Lower lobe of right lung (tissue), 2 donors: ENCODE measurements around the gene EZH2. TPM values are rescaled to one million over a fixed set of nuclear protein-coding genes. Genes with fewer than 3 reads are reported as not detected.
A peak's percentile ranks its signal among the peaks of the same experiment; 100 is the strongest.

Experiments
- ATAC-seq, 2 donors: fragments of 200-7000 bp; cut with Tn5 transposase; one replicate each; pipeline ENCODE4 v1.9.1; 2020 to 2022; ENCODE audit warnings: mild to moderate bottlenecking in 2 of 2, moderate library complexity in 2 of 2
- DNase-seq: peaks from one replicate; pipeline ENCODE4 v3.0.0-alpha.2; 2020
- H3K27ac ChIP-seq: fragments of 200-600 bp; one replicate; pipeline ENCODE4 v1.8.0; 2022
- H3K27me3 ChIP-seq: fragments of 200-600 bp; one replicate; pipeline ENCODE4 v1.8.0; 2022; ENCODE audit warnings: low read depth
- H3K36me3 ChIP-seq: fragments of 200-600 bp; one replicate; pipeline ENCODE4 v1.8.0; 2022; ENCODE audit warnings: mild to moderate bottlenecking
- H3K4me1 ChIP-seq: fragments of 200-600 bp; one replicate; pipeline ENCODE4 v1.8.0; 2022
- H3K4me3 ChIP-seq: fragments of 200-600 bp; one replicate; pipeline ENCODE4 v1.8.0; 2022; ENCODE audit warnings: mild to moderate bottlenecking
- H3K9me3 ChIP-seq: fragments of 200-600 bp; one replicate; pipeline ENCODE4 v1.8.0; 2022
- intact Hi-C: fragments of 100-400 bp; cut with DNase I; formaldehyde crosslinking; loops from one replicate; pipeline ENCODE4 v1.11.0; 2022
- long read RNA-seq: library from polyadenylated mRNA; unstranded; transcript quantifications from one replicate; pipeline ENCODE4 v2.0.0, GENCODE V29; 2021
- total RNA-seq: library from RNA; stranded (reverse); fragmentation: NEBNext Ultra II Directional; extraction: Animal tissue kit (Norgen Biotek cat#: 25700); gene quantifications from one replicate; pipeline ENCODE4 v1.2.1, GENCODE V29; 2021
- TF ChIP-seq, protein P1 (sequence below): fragments of 200-600 bp; IDR thresholded peaks from one replicate; pipeline ENCODE4 v1.8.0; 2022; ENCODE audit warnings: antibody characterized with exemption, mild to moderate bottlenecking
- donor health status: DM: no; HTN: yes; CAD: no; lungs with severe emphysema.

Gene EZH2
- 3.5 TPM for total RNA-seq
- long read RNA-seq, partial matches to known transcripts, result 1 of 7 reads
- long read RNA-seq, other reads (novel, unspliced or antisense), result 1 of 7 reads

DNA sequence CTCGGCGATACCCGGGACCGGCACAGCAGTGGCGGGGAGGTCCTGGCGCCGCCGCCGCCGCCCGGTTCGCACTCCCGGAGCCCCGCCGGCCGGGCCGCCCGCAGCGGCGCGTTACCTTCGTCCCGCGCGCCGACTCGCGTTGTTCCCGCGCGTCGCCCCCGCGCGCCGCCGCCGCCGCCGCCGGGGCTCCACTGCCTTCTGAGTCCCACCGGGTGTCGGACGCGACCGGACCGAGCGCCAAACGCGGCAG lies at the start of gene EZH2:
TSS of gene EZH2 (minus strand) at position 243 of the 250 bp plus-strand sequence. CDS start 36,993 bp downstream, outside the sequence.
- H3K4me1 ChIP-seq, result peaks cover 5% of the 10 kb centered on the region
- no peaks in the 10 kb centered on the region for H3K36me3 ChIP-seq
- H3K27me3 ChIP-seq, result no peaks in the 10 kb centered on the region
- TF ChIP-seq, protein P1, sequence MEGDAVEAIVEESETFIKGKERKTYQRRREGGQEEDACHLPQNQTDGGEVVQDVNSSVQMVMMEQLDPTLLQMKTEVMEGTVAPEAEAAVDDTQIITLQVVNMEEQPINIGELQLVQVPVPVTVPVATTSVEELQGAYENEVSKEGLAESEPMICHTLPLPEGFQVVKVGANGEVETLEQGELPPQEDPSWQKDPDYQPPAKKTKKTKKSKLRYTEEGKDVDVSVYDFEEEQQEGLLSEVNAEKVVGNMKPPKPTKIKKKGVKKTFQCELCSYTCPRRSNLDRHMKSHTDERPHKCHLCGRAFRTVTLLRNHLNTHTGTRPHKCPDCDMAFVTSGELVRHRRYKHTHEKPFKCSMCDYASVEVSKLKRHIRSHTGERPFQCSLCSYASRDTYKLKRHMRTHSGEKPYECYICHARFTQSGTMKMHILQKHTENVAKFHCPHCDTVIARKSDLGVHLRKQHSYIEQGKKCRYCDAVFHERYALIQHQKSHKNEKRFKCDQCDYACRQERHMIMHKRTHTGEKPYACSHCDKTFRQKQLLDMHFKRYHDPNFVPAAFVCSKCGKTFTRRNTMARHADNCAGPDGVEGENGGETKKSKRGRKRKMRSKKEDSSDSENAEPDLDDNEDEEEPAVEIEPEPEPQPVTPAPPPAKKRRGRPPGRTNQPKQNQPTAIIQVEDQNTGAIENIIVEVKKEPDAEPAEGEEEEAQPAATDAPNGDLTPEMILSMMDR, result no peak
- H3K27ac ChIP-seq, result peak within 1 kb of the TSS; percentile 87
- ATAC-seq (no peak), DNase-seq (no peak)
- peak within 1 kb of the TSS; percentile 78 for H3K4me3 ChIP-seq
- H3K9me3 ChIP-seq, result no peaks in the 10 kb centered on the region
- intact Hi-C loops, result no loop called here

- H3K4me1 ChIP-seq, result no peaks in the 10 kb centered on the region
- intact Hi-C loops, result no loop called here
- no peak for DNase-seq
- TF ChIP-seq, protein P1, result no peak
- H3K4me3 ChIP-seq, result no peak overlapping the region
- no peaks in the 10 kb centered on the region for H3K36me3 ChIP-seq
- no peaks in the 10 kb centered on the region for H3K9me3 ChIP-seq
- ATAC-seq, result no peak
- no peaks in the 10 kb centered on the region for H3K27me3 ChIP-seq
- H3K27ac ChIP-seq, result no peak overlapping the region
These were observed 47.4 kb upstream of the EZH2 start for GRCh38 chr7:148931470-148931869.

DNA sequence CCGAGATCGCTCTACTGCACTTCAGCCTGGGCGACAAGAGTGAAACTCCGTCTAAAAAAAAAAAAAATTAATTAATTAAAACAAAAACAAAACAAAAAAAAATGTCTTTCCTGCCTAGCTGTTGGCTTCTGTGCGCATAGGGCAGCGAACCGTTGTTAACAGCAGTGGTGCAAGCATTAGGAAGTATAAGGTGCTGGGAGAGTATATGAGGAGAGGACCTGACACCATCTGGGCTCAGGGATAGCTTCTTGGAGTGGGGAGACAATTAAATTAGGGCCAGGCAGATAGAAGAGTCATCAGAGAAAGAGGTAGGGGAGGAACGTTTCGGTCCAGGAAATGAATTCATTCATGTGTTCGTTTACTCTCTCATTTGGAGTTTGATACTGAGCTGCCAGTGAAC lies 46.2 kb upstream of the EZH2 start:
- Histone ChIP-seq H3K27ac (no peak overlapping the region), H3K4me1 (no peaks in the 10 kb centered on the region), H3K4me3 (no peak overlapping the region), H3K9me3 (no peaks in the 10 kb centered on the region), H3K36me3 (no peaks in the 10 kb centered on the region), H3K27me3 (no peaks in the 10 kb centered on the region)
- ATAC-seq (no peak), DNase-seq (no peak)
- TF ChIP-seq, protein P1, result no peak
- intact Hi-C loops, result no loop called here

GRCh38 chr7:148929176-148929575 lies 45.1 kb upstream of the EZH2 start:
- Histone ChIP-seq H3K36me3 (no peaks in the 10 kb centered on the region), H3K4me1 (no peaks in the 10 kb centered on the region), H3K27me3 (no peaks in the 10 kb centered on the region), H3K27ac (no peak overlapping the region), H3K9me3 (no peaks in the 10 kb centered on the region), H3K4me3 (no peak overlapping the region)
- ATAC-seq (no peak), DNase-seq (no peak)
- intact Hi-C loops, result no loop called here
- TF ChIP-seq, protein P1, result no peak

- no peaks in the 10 kb centered on the region for H3K36me3 ChIP-seq
- no peaks in the 10 kb centered on the region for H3K9me3 ChIP-seq
- ATAC-seq (no peak), DNase-seq (no peak)
- H3K4me1 ChIP-seq, result no peaks in the 10 kb centered on the region
- TF ChIP-seq, protein P1, result no peak
- H3K27ac ChIP-seq, result no peak overlapping the region
- intact Hi-C loops, result no loop called here
- H3K27me3 ChIP-seq, result no peaks in the 10 kb centered on the region
- no peak overlapping the region for H3K4me3 ChIP-seq
These were observed 43.3 kb upstream of the EZH2 start for GRCh38 chr7:148927123-148928045.
